Thoracic aorta (tissue), 2 donors: ENCODE results near the gene CHRD. TPM values are rescaled to one million over a fixed set of nuclear protein-coding genes. Genes with fewer than 3 reads are reported as not detected.

Experiments used
- ATAC-seq: fragments of 150-250 bp; one replicate; pipeline ENCODE4 v1.8.0; 2017; ENCODE audit warnings: low read depth; ENCODE audit not compliant: insufficient number of reproducible peaks, low FRiP score
- DNase-seq: peaks from one replicate; pipeline ENCODE4 v3.0.0-alpha.2; 2020; ENCODE audit warnings: low spot score
- H3K27ac ChIP-seq, 2 donors: fragments of 200-600 bp; sonication (generic); 1 replicate in 1 of 2; 2 replicates in 1 of 2; pipeline ENCODE4 v1.5.1; 2016; ENCODE audit warnings: mild to moderate bottlenecking in 2 of 2, moderate library complexity in 2 of 2
- H3K27me3 ChIP-seq: fragments of 200-600 bp; sonication (generic); replicated peaks from 2 replicates; pipeline ENCODE4 v1.6.0; 2016; ENCODE audit warnings: mild to moderate bottlenecking; ENCODE audit not compliant: insufficient read depth
- H3K36me3 ChIP-seq: fragments of 200-600 bp; sonication (generic); one replicate; pipeline ENCODE4 v1.5.1; 2016
- H3K4me1 ChIP-seq, 2 donors: fragments of 200-600 bp; sonication (generic); 1 replicate in 1 of 2; 2 replicates in 1 of 2; pipeline versions ENCODE4 v1.5.1 to v1.6.0; 2016; ENCODE audit warnings: low read depth in 2 of 2, mild to moderate bottlenecking in 1 of 2; ENCODE audit not compliant: control insufficient read depth in 1 of 2
- H3K4me3 ChIP-seq: fragments of 200-600 bp; sonication (generic); 2 replicates; pipeline ENCODE4 v1.5.1; 2016; ENCODE audit warnings: mild to moderate bottlenecking
- H3K9me3 ChIP-seq: fragments of 200-600 bp; sonication (generic); 2 replicates; pipeline ENCODE4 v1.5.1; 2016
- CTCF ChIP-seq: fragments of 200-600 bp; sonication (generic); IDR thresholded peaks from one replicate; pipeline ENCODE4 v1.5.1; 2019; ENCODE audit warnings: antibody characterized with exemption
- total RNA-seq, 2 donors: library from RNA; depleted of rRNA; stranded (reverse); fragments of >200 nt; gene quantifications; one replicate each; pipeline versions ENCODE4 v1.1.0 to v1.2.3, GENCODE V29; 2016

The CHRD gene
- total RNA-seq, 2 donors from 2014 or later = 19.5 to 21.7 TPM

GRCh38 chr3:184344579-184345316, 35.1 kb upstream of the CHRD start:
- H3K4me3 ChIP-seq = no peak overlapping the region
- ATAC-seq (no peak), DNase-seq (no peak)
- peaks cover 0 to 5% of the 10 kb centered on the region in 2 donors for H3K4me1 ChIP-seq
- TF ChIP-seq CTCF = no peak
- H3K9me3 ChIP-seq = no peaks in the 10 kb centered on the region
- H3K27me3 ChIP-seq = no peaks in the 10 kb centered on the region
- no peak overlapping the region for H3K27ac ChIP-seq
- peaks cover 31% of the 10 kb centered on the region for H3K36me3 ChIP-seq

- Histone ChIP-seq H3K9me3 (no peaks in the 10 kb centered on the region), H3K27ac (no peak overlapping the region), H3K27me3 (no peaks in the 10 kb centered on the region), H3K4me3 (no peak overlapping the region), H3K4me1 (no peaks in the 10 kb centered on the region), H3K36me3 (peaks cover 31% of the 10 kb centered on the region)
- no peak for TF ChIP-seq CTCF
- DNase-seq (no peak), ATAC-seq (no peak)
Observed at GRCh38 chr3:184345317-184346144, 34.3 kb upstream of the CHRD start.

GRCh38 chr3:184346480-184347190, 33.2 kb upstream of the CHRD start:
- H3K4me3 ChIP-seq = no peak overlapping the region
- DNase-seq (no peak), ATAC-seq (no peak)
- H3K4me1 ChIP-seq = no peaks in the 10 kb centered on the region
- no peak overlapping the region for H3K27ac ChIP-seq
- H3K9me3 ChIP-seq = no peaks in the 10 kb centered on the region
- H3K27me3 ChIP-seq = no peaks in the 10 kb centered on the region
- H3K36me3 ChIP-seq = peaks cover 28% of the 10 kb centered on the region
- TF ChIP-seq CTCF = no peak

- ATAC-seq = no peak
- Histone ChIP-seq H3K27ac (no peak overlapping the region), H3K36me3 (peaks cover 20% of the 10 kb centered on the region), H3K4me3 (no peak overlapping the region), H3K27me3 (no peaks in the 10 kb centered on the region), H3K4me1 (no peaks in the 10 kb centered on the region), H3K9me3 (no peaks in the 10 kb centered on the region)
- no peak for DNase-seq
- TF ChIP-seq CTCF = no peak
Observed at GRCh38 chr3:184347321-184348056, 32.4 kb upstream of the CHRD start.
